ENCODE data around the gene WDCP.

The WDCP gene

DNA sequence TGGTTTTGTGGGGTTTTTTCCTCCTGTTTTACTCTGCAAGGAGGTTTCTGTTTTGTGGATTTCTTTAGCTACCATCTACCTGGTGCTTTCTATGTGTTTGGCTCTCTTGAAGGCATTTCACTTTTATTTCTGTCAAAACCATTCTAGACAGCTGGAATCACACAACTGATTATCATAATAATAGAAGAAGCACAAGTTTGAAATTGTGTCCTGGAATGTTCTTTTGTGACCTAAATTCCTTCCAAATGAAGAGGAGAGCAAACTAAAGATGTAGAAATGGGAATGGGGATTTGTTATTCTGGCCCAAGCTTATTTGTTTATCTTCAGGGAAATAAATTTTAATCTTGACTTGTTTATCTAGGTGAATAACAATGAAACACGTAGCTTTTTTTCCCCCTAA lies 54.3 kb downstream of the WDCP start:
- H3K9ac ChIP-seq (ENCODE audit: low read length) = no peak overlapping the region
- no peak overlapping the region for H3K27ac ChIP-seq (ENCODE audit: low read depth, low read length)
- no peaks in the 10 kb centered on the region for H3K36me3 ChIP-seq (ENCODE audit: control insufficient read depth, insufficient read depth, low read length)
- H3K4me3 ChIP-seq (ENCODE audit: low read length) = no peak overlapping the region
- H3K27me3 ChIP-seq (ENCODE audit: control insufficient read depth, insufficient read depth, low read length) = no peaks in the 10 kb centered on the region
- H3K4me1 ChIP-seq (ENCODE audit: control insufficient read depth, insufficient read depth, low read length) = peaks cover 2% of the 10 kb centered on the region

GRCh38 chr2:23988371-23988770 lies 58.8 kb downstream of the WDCP start:
- Histone ChIP-seq H3K4me3 (ENCODE audit: low read length) (no peak overlapping the region), H3K36me3 (ENCODE audit: control insufficient read depth, insufficient read depth, low read length) (peaks cover 2% of the 10 kb centered on the region), H3K9ac (ENCODE audit: low read length) (no peak overlapping the region), H3K27me3 (ENCODE audit: control insufficient read depth, insufficient read depth, low read length) (no peaks in the 10 kb centered on the region), H3K4me1 (ENCODE audit: control insufficient read depth, insufficient read depth, low read length) (no peaks in the 10 kb centered on the region), H3K27ac (ENCODE audit: low read depth, low read length) (no peak overlapping the region)
